ENCODE data around the gene CDH4. TPM values are rescaled to one million over a fixed set of nuclear protein-coding genes. Genes with fewer than 3 reads are reported as not detected.

CDH4 gene
- total RNA-seq, 1 donor from 2014 or later = not detected

DNA sequence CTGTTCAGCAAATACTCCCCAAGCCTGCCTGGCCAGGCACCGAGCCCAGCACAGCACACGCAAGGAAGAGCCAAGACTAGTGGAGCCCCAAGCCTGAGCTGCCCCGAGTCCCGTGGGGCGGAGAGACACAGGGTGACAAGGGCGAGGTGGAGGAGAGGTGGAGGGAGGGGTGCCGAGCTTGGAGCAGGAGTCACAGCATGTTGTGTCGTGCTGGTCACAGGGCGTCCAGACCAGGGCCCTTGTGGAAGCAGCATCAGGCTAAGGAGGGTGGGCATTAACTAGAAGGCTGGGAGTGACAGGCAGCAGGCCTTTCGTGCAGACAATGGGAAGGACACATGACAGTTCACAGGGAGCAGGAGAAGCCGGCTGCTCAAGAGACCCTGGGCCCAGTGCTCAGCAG is 422.1 kb downstream of the CDH4 start:
- DNase-seq (ENCODE audit: low spot score in 2 of 2) = no peak
- TF ChIP-seq, protein P1, sequence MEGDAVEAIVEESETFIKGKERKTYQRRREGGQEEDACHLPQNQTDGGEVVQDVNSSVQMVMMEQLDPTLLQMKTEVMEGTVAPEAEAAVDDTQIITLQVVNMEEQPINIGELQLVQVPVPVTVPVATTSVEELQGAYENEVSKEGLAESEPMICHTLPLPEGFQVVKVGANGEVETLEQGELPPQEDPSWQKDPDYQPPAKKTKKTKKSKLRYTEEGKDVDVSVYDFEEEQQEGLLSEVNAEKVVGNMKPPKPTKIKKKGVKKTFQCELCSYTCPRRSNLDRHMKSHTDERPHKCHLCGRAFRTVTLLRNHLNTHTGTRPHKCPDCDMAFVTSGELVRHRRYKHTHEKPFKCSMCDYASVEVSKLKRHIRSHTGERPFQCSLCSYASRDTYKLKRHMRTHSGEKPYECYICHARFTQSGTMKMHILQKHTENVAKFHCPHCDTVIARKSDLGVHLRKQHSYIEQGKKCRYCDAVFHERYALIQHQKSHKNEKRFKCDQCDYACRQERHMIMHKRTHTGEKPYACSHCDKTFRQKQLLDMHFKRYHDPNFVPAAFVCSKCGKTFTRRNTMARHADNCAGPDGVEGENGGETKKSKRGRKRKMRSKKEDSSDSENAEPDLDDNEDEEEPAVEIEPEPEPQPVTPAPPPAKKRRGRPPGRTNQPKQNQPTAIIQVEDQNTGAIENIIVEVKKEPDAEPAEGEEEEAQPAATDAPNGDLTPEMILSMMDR (IDR thresholded peaks at IDR 0.05) = no peak
- Histone ChIP-seq H3K4me3 (no peak overlapping the region), H3K4me1 (no peaks in the 10 kb centered on the region), H3K9me3 (no peaks in the 10 kb centered on the region), H3K36me3 (no peaks in the 10 kb centered on the region), H3K27ac (no peak overlapping the region), H3K27me3 (no peaks in the 10 kb centered on the region)
- intact Hi-C loops (cut with DNase I) = no loop called here

DNA sequence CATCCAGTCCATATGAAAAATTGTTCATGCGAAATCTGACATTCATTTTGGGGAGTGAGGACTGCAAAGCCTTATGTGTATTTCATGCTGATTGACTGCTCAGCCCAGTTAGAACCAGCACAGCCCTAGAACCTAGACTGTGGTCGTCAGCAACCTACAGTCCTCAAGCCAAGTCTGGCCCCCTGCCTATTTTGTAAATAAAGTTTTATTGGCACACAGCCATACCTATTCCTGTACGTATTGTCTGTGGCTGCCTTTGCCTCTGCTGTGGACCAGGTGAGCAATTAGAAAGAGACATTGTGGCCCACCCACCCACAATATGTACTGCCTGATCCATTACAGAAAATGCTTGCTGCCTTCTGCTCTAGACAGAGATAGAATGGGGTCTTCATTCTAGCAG is 422.6 kb downstream of the CDH4 start:
- no peak for DNase-seq (ENCODE audit: low spot score in 2 of 2)
- TF ChIP-seq, protein P1 (IDR thresholded peaks at IDR 0.05) = no peak

GRCh38 chr20:61677928-61678327 is 425.9 kb downstream of the CDH4 start:
- Histone ChIP-seq H3K4me1 (no peaks in the 10 kb centered on the region), H3K27me3 (no peaks in the 10 kb centered on the region), H3K36me3 (no peaks in the 10 kb centered on the region), H3K4me3 (no peak overlapping the region), H3K27ac (no peak overlapping the region), H3K9me3 (no peaks in the 10 kb centered on the region)
- TF ChIP-seq, protein P1 (IDR thresholded peaks at IDR 0.05) = no peak
- intact Hi-C loops (cut with DNase I) = no loop called here
- DNase-seq (ENCODE audit: low spot score in 2 of 2) = no peak

More for the DNA sequence above, 422.6 kb downstream of the CDH4 start:
- Histone ChIP-seq H3K27me3 (no peaks in the 10 kb centered on the region), H3K9me3 (no peaks in the 10 kb centered on the region), H3K4me3 (no peak overlapping the region), H3K4me1 (no peaks in the 10 kb centered on the region), H3K36me3 (no peaks in the 10 kb centered on the region), H3K27ac (no peak overlapping the region)
- intact Hi-C loops (cut with DNase I) = no loop called here

DNA sequence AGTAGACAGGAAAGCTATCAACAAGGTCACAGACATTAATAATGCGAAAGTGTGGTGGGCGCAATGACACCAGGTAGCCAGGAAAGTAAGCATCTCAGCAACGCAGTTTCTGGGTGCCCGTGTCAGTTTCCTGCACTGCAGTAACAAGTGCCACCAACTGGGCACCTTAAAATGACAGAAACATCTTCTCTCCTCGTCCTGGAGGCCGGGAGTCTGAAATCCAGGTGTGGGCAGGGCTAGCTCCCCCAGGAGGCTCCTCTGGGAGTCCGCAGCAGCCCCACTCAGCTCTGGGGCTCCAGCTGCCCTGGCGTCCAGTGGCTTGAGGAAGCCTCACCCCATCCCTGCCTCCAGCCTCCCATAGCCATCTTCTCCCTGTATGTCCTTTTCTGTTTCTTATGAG is 426.4 kb downstream of the CDH4 start:
- H3K27ac ChIP-seq = no peak overlapping the region
- no peaks in the 10 kb centered on the region for H3K27me3 ChIP-seq
- no peaks in the 10 kb centered on the region for H3K36me3 ChIP-seq
- TF ChIP-seq, protein P1 (IDR thresholded peaks at IDR 0.05) = no peak
- no peak for DNase-seq (ENCODE audit: low spot score in 2 of 2)
- no peaks in the 10 kb centered on the region for H3K9me3 ChIP-seq
- intact Hi-C loops (cut with DNase I) = no loop called here
- no peak overlapping the region for H3K4me3 ChIP-seq
- H3K4me1 ChIP-seq = no peaks in the 10 kb centered on the region

- Histone ChIP-seq H3K9me3 (no peaks in the 10 kb centered on the region), H3K36me3 (no peaks in the 10 kb centered on the region), H3K4me3 (no peak overlapping the region), H3K27ac (no peak overlapping the region), H3K27me3 (no peaks in the 10 kb centered on the region), H3K4me1 (no peaks in the 10 kb centered on the region)
- TF ChIP-seq, protein P1 (IDR thresholded peaks at IDR 0.05) = no peak
- intact Hi-C loops (cut with DNase I) = no loop called here
- no peak for DNase-seq (ENCODE audit: low spot score in 2 of 2)
These were observed 427.4 kb downstream of the CDH4 start for GRCh38 chr20:61679473-61679872.

DNA sequence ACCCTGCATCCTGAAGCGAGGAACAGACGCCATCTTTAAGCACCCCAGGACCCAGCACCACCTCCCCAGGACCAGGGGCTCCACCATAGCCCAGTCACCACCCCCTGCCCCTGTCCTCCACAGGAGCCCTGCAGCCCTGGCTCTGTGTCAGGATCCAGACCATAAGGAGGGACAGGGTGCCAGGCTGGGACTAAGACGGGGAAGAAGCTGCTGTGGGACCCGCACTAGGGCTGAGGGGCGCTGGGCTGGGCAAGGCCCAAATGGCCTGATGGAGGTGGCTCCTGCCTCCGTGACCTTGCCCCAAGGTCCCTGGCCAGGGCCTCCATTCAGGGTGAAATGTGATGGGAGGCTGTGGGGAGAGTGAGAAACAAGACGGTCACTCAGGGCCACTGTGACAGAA is 428.0 kb downstream of the CDH4 start:
- intact Hi-C loops (cut with DNase I) = no loop called here
- Histone ChIP-seq H3K9me3 (no peaks in the 10 kb centered on the region), H3K4me1 (no peaks in the 10 kb centered on the region), H3K36me3 (no peaks in the 10 kb centered on the region), H3K4me3 (no peak overlapping the region), H3K27me3 (no peaks in the 10 kb centered on the region), H3K27ac (no peak overlapping the region)
- no peak for DNase-seq (ENCODE audit: low spot score in 2 of 2)
- TF ChIP-seq, protein P1 (IDR thresholded peaks at IDR 0.05) = no peak
